Skin epidermis (tissue), 12 donors: ENCODE data around the gene ARMC7.
"Not testable (repeated sequence)": the region's sequence is repeated elsewhere in the genome, so short reads cannot be mapped to it uniquely, and the experiment has no call there.

Experiments used
- H3K27ac ChIP-seq, 21 experiments: fragments of 200-600 bp; sonication (generic) in 11 of 21; one replicate each; pipeline ENCODE4 v1.5.0; 2020; ENCODE audit warnings: mild to moderate bottlenecking in 3 of 21, inconsistent platforms in 2 of 21, moderate library complexity in 2 of 21
- H3K4me3 ChIP-seq, 7 experiments: fragments of 200-600 bp; sonication (generic) in 2 of 7; one replicate each; pipeline ENCODE4 v1.5.0; 2020; ENCODE audit warnings: inconsistent platforms in 2 of 7, mild to moderate bottlenecking in 2 of 7, moderate library complexity in 1 of 7

ARMC7 gene

DNA sequence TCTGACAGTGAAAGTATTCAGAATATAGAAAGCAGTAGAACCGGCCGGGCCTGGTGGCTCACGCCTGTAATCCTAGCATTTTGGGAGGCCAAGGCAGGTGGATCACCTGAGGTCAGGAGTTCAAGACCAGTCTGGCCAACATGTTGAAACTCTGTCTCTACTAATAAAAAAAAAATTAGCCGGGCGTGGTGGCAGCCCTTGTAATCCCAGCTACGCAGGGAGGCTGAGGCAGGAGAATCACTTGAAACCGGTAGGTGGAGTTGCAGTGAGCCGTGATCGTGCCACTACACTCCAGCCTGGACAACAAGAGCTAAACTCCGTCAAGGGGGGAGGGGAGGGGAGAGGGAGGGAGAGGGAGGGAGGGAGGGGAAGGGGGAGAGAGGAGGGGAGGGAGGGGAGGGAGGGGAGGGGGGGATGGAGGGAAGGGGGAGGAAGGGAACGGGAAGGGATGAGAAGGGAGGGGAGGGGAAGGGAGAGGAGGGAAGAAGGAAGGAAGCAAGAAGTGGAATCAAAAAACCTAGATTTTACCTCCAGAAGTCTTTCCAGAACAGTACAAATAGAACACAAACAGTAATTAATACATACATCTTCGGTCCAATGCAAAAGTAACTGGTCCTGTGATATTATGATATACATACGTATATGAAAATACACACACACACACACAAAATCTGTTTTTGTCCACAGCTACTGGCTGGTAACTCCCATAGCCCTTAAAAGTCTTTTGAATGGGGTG lies 32.6 kb downstream of the ARMC7 start:
- no peak overlapping the region for H3K4me3 ChIP-seq
- no peak overlapping the region for H3K27ac ChIP-seq

DNA sequence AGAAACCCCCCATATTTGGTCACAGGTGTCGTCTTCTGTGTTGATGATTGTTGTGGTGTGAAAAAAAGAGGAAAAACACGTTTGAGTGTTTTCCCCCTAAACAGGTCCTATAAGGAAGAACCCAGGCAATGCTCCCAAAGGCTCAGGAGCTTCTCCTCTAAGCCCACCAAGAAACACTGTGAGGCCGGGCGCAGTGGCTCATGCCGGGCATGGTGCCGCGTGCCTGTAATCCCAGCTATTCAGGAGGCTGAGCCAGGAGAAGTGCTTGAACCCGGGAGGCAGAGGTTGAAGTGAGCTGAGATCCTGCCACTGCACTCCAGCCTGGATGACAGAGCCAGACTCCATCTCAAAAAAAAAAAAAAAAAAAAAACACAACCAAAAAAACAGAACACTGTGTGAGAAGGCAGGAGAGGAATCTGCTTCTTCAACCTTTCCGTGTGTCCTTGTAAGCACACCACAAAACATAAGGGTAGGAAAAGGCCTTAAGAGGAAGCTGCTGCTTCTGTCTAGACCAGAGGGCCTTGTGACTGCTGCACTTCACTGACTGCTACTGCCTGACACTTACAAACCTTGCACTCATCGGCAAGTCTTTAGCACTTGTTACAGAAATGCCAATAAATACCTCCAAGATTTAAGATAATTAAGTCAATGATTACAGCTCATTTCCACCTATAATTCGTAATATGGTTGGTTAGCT lies 35.2 kb downstream of the ARMC7 start:
- H3K4me3 ChIP-seq = no peak overlapping the region

DNA sequence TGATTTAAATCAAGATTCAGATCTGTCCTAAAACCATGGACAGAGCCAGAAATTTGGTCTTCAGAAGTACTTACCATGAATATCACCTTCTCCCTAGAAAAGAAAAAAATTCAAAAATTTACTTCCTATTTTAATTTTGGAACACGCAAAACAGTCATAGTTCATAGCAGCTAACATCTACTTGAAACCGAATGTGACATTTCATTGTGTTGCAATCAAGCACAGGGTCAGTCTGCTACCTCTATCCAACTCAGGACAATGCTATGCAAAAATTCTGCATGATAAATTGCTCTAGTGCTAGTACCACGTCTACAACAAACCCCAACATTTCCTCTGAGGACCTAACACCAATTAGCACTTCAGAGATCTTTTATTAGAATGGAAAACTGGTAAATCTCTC lies 36.8 kb downstream of the ARMC7 start:
- no peak overlapping the region for H3K4me3 ChIP-seq
- peak overlapping the region in 1 of 21 experiments; percentile 29 for H3K27ac ChIP-seq

More for the DNA sequence above, 35.2 kb downstream of the ARMC7 start:
- H3K27ac ChIP-seq = no peak overlapping the region

DNA sequence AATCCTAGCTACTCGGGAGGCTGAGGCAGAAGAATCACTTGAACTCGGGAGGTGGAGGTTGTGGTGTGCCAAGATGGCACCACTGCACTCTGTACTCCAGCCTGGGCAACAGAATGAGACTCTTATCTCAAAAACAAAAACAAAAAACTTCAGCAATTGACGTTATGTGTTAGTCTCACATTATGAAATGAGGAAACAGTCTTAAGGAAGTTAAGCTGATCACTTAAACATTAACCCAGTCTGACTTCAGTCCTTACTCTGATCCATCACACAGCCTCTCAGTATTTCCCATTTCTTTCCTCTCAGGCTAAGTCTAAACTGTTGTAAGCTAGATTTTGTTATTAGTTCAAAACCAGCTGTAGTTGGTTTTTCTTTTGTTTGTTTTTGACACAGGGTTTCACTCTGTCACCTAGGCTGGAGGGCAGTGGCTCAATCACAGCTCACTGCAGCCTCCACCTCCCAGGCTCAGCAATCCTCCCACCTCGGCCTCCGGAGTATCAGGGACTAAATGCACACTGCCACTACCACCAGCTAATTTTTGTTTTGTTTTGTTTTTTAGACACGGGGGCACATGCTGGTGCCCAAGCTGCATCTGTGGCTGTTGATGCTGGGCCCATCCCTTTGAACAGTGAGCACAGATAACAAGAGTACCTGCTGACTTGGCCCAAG lies 38.2 kb downstream of the ARMC7 start:
- H3K27ac ChIP-seq = peak overlapping the region in 4 of 21 experiments; percentile 12 to 24 (median 20)
- H3K4me3 ChIP-seq = no peak overlapping the region

DNA sequence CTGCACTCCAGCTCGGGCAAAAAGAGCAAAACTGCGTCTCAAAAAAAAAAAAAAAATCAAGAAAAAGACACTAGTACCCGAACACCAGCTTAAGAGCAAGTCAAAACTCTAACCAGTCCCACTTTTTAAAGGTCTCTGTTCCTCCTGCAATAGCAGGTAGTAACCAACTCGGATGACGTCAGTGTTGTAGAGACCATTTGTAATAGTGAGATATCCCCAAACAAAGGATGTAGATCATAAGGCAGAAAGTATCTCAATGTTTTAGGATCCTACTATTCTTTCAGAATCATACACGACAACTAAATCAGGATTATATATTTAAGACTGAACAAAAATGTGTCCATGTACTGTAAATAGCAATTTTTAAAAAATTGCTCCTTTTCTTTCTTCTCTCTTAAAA lies 42.2 kb downstream of the ARMC7 start:
- Histone ChIP-seq H3K27ac (no peak overlapping the region), H3K4me3 (no peak overlapping the region)

DNA sequence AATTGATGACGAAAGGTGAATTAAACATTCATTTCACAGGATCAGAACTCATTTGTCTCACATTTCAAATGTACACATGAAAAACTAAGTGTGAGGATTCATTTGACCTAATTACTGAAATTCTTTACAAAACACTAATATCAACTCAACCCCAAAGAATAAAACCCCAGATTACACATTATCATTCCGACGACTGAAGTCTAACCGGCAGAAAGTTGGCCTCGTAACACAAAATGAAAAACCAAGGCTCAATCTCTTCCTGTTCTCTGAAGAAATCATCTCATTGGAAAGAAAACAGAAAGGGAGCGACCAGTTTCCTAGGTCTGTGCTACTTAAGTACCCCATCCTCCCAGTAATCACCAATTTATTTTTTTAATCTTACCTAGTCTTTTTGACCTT lies 42.8 kb downstream of the ARMC7 start:
- H3K4me3 ChIP-seq = peak overlapping the region in 5 of 7 experiments; percentile 63 to 96 (median 93)
- H3K27ac ChIP-seq = peak overlapping the region in 4 of 21 experiments; percentile 11 to 93 (median 89)

DNA sequence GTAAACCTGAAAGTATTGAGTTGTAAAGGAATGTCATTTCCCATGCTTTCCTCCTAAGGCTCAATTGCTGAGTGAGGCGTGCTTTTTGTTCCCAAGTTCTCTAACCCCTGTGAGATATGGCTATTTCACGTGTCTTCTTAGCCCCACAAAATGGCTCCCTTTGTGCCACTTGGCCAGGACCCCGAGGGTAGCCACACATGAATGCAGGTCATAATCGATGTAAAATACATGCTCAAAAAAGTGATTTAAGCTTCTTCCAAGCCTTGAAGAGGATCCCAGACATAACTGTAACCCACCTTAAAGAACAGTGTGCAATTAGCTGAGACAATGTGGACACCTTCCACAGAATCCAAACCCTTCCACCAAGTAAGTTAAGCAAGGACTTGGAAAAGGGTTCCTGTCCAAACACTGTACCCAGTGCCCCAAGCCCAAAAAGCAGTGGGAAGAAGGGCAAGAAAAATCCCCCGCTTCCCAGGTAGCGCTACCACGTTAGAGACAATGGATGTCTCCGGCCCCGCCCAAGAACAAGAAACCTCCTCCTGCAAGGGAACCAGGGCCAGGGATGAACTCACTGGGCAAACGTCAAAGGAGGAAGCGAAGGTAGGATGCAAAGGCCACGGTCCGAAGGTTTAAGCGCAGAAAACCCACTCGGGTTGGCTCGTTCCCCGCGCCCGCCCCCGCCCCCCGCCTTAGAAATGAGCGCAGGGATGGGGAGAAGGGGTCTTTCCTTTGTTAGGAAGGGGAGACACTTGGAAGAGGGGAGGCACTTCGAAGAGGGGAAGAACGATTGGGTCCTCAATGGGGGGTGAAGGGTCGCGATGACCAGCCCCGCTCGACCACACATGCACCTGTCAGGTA lies 43.4 kb downstream of the ARMC7 start:
- peak overlapping the region in 20 of 21 experiments; percentile 3 to 93 (median 86) for H3K27ac ChIP-seq
- H3K4me3 ChIP-seq = peak overlapping the region; percentile 63 to 96 (median 89)

DNA sequence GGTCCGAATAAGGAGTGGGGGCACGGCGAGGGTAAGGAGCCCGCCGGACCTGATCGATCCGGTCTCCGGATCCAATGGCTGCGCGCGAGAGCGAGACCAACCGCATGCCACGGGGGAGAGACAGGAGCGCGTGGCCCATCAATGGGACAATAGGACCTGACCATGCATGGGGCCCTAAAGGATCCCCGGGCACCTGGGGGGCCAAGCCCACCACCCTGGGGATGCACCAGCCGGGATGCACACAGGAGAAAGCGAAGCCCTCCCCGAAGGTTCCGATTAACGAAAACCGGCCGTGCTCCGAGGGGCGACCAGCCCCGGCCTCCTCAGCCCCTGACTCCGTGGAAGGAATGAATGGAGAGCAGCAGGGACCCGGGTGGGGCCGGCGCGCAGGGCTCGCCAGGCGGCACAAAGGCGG lies 44.0 kb downstream of the ARMC7 start:
- Histone ChIP-seq H3K4me3 (peak overlapping the region; percentile 63 to 96 (median 89)), H3K27ac (peak overlapping the region; percentile 3 to 93 (median 86))

DNA sequence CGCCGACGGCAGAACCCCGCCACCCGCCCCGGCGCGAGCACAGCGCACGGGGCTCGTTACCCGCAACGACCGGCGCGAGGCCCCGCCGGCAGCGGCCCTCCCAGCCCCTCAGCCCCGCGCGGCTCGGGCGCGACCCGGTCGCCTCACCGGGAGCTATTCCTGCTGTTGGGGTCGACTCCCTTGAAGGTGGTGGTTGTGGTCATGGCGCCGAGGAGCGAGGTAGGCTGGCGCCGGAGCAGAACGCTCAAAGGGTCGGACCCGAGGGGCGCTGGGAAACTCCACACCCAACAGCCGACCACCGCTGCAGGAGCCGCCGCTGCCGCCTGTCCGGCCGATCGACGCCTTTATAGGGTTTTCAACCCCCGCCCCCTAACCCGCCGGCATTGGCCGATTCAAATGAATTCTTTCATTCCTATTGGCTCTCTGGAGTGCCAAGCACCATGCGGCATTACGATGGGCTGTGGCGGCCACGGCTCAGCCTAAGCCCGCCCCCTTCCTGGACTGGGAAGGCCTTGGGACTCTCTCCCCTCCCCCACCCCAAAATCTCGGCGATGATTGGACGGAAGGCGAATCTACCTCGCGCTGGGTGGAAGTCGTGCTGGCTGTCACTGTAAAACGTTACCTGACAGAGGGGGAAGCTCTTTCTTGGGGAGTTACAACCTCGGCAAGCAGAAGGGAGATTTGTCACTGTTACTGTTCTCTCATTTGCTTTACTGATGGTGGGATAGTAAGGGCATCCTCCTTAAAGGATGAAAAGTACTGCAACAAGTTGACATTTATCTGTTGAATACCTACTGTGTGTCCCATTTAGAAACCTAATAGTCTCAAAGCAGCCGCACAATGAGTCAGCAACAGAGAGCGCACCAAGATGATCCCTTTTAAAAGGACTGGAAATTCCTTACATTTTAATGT lies 44.7 kb downstream of the ARMC7 start, which contains the start of gene JPT1:
JPT1 (minus strand) TSS at position 318 of the 912 bp plus-strand sequence; CDS start at position 203, 115 bp downstream.
- Histone ChIP-seq H3K4me3 (peak within 1 kb of the TSS; percentile 63 to 96 (median 89)), H3K27ac (peak within 1 kb of the TSS; percentile 3 to 93 (median 86))

DNA sequence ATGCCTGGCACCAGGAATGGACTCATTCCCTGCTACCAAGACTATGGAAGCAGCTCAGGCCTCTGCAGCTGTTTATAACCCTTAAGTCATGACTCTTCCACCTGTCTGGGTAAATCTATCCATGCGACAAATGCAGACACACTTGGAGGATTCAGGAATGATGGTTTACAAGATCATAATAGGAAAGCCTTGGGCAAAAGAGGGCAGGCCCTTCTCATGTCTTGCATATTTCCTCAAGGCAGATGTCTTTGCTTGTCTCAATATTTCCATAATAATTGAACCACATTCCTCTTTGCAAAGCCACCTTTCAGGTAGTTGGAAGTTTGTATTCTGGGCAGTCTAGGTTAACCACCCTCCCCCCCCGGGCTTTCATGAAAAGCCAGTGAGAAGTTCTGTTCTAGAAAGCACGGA lies 45.4 kb downstream of the ARMC7 start:
- Histone ChIP-seq H3K27ac (peak overlapping the region in 12 of 21 experiments; percentile 28 to 93 (median 79)), H3K4me3 (peak overlapping the region in 2 of 7 experiments; percentile 93 to 96)

DNA sequence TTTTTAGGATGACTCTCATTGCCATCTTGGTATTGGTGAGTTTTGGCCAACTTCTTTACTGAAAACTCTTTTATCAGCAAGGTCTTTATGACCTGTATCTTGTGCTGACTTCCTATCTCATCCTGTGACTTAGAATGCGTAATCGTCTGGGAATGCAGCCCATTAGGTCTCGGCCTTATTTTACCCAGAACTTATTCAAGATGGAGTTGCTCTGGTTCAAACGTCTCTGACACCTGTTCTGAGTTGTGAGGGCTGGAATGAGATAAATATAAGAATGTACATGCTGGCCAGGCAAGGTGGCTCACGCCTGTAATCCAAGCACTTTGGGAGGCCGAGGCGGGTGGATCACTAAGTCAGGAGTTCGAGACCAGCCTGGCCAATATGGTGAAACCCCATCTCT lies 48.7 kb downstream of the ARMC7 start:
- not testable (repeated sequence) for H3K27ac ChIP-seq, H3K4me3 ChIP-seq

DNA sequence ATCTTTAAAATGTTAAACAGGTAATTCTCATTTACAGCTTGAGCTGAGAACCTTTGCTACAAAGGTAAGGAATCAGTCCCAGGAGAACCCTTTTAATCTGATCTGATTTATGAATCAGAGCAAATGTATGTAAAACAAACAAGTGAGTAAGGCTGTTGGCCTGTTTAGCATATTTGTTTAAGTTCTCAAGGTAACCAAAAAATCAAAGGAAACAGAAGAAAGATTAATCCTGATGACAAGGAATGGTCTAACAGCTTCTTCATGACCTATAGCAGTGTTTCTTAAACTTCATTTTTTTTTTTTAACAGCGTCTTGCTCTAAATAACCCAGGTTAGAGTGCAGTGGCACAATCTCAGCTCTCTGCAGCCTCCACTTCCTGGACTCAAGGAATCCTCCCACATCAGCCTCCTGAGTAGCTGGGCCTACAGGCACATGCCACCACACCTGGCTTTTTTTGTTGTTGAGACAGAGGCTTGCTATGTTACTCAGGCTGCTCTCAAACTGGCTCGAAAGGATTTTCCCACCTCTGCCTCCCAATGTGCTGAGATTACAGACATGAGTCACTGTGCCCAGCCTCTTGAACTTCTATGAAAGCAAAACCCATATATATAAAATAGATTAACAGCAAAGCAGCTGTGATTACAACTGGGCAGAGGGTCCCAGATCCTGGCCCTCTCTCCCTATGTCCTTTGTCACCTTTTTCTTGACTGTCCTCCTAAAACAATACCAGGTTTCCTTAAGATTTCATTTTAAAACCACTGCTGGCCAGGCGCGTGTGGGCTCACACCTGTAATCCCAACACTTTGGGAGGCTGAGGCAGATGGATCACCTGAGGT lies 49.6 kb downstream of the ARMC7 start:
- H3K27ac ChIP-seq = peak overlapping the region in 1 of 21 experiments; percentile 34

DNA sequence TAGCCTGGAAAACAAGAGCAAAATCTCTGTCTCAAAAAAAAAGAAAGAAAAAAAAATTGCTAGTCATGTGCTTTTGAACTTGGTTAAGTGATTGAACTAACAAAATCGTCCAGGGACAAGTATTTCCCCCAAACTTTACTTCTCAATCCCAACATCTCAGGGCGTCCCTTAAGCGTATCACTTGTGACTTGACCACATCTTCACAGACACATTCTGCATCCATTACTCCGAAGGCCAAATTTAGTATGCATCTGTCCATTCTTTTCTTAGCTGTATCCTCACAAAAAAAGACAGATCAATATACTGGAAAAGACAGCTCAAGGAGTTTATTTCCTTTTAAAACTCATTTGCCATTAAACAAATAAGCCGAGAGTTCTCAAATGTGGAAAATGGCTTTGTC lies 50.4 kb downstream of the ARMC7 start:
- Histone ChIP-seq H3K27ac (peak overlapping the region in 1 of 21 experiments; percentile 10), H3K4me3 (no peak overlapping the region)

More for the DNA sequence above, 49.6 kb downstream of the ARMC7 start:
- no peak overlapping the region for H3K4me3 ChIP-seq

DNA sequence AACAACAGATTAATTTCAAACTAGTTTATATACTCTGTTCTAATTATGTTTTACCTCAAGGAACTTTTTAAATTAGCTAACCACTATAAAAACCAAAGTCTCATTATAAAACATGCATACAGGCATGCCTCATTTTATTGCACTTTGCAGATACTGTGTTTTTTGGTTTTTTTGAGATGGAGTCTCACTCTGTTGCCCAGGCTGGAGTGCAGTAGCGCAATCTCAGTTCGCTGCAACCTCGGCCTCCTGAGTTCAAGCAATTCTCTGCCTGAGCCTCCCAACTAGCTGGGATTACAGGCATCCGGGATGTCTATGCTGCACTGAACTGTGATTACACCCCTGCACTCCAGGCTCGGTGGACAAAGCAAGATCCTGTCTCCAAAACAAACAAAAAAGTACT lies 53.3 kb downstream of the ARMC7 start:
- Histone ChIP-seq H3K27ac (no peak overlapping the region), H3K4me3 (no peak overlapping the region)

DNA sequence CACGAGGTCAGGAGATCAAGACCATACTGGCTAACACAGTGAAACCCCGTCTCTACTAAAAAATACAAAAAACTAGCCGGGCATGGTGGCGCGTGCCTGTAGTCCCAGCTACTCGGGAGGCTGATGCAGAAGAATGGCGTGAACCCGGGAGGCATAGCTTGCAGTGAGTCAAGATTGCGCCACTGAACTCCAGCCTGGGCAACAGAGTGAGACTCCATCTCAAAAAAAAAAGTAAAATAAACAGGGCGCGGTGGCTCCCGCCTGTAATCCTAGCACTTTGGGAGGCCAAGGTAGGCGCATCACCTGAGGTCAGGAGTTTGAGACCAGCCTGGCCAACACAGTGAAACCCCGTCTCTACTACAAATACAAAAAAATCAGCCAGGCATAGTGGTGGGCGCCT lies 54.8 kb downstream of the ARMC7 start:
- H3K27ac ChIP-seq, H3K4me3 ChIP-seq: not testable (repeated sequence)

DNA sequence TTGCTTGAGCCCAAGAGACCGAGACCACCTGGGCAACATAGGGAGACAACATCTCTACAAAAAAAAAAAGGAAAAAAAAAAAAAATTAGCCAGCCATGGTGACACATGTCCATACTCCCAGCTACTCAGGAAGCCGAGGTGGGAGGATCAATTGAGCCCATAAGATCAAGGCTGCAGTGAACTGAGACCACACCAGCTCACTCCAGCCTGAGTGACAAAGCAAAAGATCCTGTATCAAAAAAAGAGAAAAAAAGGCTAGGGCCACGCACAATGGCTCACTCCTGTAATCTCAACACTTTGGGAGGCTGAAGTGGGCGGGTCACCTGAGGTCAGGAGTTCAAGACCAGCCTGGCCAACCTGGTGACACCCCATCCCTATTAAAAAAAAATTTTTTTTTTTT lies 59.2 kb downstream of the ARMC7 start:
- no peak overlapping the region for H3K27ac ChIP-seq
- H3K4me3 ChIP-seq = no peak overlapping the region

DNA sequence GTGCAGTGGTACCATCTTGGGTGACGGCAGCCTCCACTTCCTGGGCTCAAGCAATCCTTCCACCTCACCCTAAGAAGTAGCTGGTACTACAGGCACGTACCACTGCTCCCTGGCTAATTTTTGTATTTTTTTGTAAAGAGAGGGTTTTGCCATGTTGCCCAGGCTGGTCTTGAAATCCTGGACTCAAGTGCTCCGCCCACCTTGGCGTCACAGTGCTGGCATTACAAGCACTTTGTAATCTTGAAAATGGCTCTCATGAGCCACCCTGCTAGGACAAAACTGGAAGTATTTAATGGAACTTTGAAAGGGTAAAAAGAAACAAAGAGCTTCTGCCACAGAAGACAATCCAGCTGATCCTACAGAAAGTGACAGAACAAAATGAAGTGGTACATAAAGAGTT lies 63.8 kb downstream of the ARMC7 start:
- no peak overlapping the region for H3K27ac ChIP-seq
- no peak overlapping the region for H3K4me3 ChIP-seq

DNA sequence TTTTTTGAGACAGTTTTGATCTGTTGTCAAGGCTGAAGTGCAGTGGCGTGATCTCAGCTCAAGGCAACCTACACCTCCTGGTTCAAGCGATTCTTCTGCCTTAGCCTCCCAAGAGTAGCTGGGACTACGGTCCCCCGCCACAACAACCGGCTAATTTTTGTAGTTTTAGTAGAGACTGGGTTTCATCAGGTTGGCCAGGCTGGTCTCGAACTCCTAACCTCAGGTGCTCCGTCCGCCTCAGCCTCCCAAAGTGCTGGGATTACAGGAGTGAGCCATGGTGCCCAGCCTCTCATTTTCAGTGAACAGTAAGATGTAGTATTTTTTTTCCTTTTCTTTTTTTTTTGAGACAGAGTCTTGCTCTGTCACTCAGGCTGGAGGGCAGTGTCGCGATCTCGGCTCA lies 65.2 kb downstream of the ARMC7 start:
- H3K27ac ChIP-seq = no peak overlapping the region
- H3K4me3 ChIP-seq = no peak overlapping the region
